ENCODE measurements around the gene CZIB.

CZIB gene

DNA sequence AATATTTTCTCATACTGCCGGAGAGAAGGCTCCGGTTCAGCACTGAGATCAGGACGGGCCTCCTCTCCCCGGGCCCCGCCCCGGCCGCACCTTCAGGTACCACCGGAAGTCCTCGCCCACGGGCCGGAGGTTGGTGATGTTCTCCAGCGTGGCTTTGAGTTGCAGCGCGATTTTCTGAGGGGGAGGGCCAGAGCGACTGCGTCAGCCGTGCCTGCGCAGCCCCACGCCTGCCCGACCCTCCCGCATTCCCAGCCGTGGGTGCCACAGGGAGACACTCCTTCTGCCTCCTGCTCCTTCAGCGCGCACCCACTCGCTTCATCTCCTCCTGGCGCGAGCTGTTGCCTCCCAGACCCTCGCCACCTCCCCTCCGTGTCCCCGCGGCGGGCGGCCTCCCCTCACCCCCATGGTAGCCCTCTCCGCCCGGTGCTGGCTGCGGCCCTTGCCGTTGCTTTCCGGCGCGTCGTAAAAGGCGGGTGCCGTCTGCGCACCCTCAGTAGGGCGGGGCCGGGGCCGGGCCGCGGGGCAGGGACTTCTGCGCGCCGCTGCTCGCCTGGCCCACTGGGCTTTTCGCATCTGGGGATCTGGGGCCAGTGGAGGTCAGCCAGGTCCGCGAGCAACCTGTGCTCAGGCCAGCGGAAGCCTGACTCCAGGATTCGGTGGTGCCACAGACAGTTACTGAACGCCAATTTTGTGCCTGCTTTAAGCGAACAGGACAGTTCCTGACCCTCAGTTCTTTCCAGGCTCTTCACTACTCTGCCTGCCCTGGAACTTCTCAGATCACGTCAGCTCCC is at the start of gene CZIB:
TSS of gene CZIB (minus strand) at position 464 of the 791 bp plus-strand sequence. CDS start at position 405, 59 bp downstream.
- Mint-ChIP-seq H3K9me3 (no peaks in the 10 kb centered on the region), H3K27ac (peak within 1 kb of the TSS; percentile 97), H3K4me3 (peak within 1 kb of the TSS; percentile 92), H3K36me3 (ENCODE audit: low read depth) (peaks cover 22% of the 10 kb centered on the region), H3K4me1 (ENCODE audit: low read depth) (peaks cover 30% of the 10 kb centered on the region), H3K27me3 (no peaks in the 10 kb centered on the region)
- intact Hi-C loops (cut with micrococcal nuclease), result loop anchor here (1.0 to 2.0 kb wide), 2 partner anchors 18 to 24 kb away; partner anchors contain the start of genes CPT2 and MAGOH

DNA sequence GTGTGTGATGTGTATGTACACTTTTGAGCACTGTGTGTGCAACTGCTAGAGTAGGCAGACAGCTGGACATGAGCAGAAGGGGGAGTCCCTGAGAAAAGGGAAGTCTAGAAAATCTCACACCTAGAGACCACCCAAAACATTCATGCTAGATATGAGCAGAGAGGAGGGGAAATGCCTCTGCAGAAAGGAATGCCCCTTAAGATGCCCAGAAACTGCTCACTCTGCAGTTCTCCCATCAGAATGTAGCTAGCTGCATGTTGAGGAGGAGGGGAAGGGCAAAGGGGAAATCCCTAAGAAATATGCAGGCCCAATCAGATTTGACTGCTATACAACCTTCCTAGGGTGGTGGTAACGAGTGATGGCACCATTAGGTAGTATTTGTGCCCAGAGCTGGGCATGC is 49.7 kb upstream of the CZIB start:
- no peak overlapping the region for H3K27ac Mint-ChIP-seq
- no peak overlapping the region for H3K4me3 Mint-ChIP-seq
- H3K36me3 Mint-ChIP-seq (ENCODE audit: low read depth), result peaks cover 99% of the 10 kb centered on the region
- H3K27me3 Mint-ChIP-seq, result no peaks in the 10 kb centered on the region
- peaks cover 8% of the 10 kb centered on the region for H3K4me1 Mint-ChIP-seq (ENCODE audit: low read depth)
- no peaks in the 10 kb centered on the region for H3K9me3 Mint-ChIP-seq
- intact Hi-C loops (cut with micrococcal nuclease), result no loop called here

DNA sequence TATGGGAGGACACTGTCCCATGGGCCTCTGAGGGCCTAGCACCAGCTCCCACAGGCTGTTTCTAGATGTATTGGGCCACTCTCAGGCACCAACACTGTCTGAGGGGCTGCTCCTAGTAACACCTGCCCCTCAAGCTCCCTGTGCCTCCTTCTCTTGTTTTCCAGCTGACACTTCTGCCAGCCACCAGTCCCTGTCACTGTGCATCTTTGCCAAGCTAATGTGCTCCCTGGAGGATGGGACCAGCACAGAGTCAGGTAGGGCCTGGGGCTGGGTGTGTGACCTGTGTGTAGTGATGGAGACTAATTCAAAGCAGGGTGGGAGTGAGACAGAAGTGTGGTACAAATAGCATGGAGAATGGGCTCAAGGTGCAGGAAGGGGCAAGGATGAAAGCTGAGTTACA is 47.3 kb upstream of the CZIB start:
- Mint-ChIP-seq H3K4me3 (no peak overlapping the region), H3K27me3 (no peaks in the 10 kb centered on the region), H3K4me1 (ENCODE audit: low read depth) (no peaks in the 10 kb centered on the region), H3K36me3 (ENCODE audit: low read depth) (peaks cover 99% of the 10 kb centered on the region), H3K9me3 (no peaks in the 10 kb centered on the region), H3K27ac (no peak overlapping the region)
- intact Hi-C loops (cut with micrococcal nuclease), result no loop called here

DNA sequence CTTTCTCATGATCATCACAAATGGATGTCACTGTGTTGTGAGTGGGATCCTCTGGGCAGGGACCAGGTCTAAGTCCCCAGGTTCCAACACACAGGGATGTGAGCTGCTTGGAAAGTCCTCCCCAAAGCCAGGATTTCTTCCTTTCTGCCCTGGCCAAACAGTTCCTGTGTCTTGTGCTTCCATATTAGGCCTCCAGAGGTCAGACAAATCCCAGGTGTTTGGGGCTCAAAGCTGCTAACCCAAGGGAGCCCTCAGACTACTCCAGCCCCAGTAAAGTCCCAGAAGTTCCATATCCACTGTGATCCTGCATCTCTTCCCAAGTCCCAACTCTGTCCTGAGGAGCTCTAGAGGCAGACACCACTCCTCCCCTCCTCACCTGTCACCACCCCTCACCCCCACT is 45.6 kb upstream of the CZIB start:
- H3K27ac Mint-ChIP-seq, result no peak overlapping the region
- H3K36me3 Mint-ChIP-seq (ENCODE audit: low read depth), result peaks cover 99% of the 10 kb centered on the region
- no peaks in the 10 kb centered on the region for H3K9me3 Mint-ChIP-seq
- H3K4me1 Mint-ChIP-seq (ENCODE audit: low read depth), result no peaks in the 10 kb centered on the region
- intact Hi-C loops (cut with micrococcal nuclease), result no loop called here
- H3K27me3 Mint-ChIP-seq, result no peaks in the 10 kb centered on the region
- no peak overlapping the region for H3K4me3 Mint-ChIP-seq

DNA sequence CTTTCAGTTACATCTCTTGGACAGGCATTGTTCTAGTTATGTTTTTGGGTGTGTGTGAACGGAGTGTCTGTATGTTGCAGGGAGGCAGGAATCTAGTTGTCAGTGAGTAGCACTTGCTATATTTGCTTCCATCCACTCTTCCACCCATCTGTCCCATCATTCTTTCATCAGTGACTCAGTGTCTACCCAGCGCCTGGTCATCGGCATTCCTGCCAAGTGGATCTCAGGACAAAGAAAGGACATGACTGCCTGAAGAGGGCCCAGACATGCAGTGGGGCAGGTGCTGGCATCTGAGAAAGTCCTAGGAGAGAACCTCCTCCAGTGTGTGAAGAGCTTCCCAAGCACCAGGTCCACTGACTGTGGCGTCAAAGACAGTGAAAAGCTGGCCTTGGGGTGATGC is 45.1 kb upstream of the CZIB start:
- no peaks in the 10 kb centered on the region for H3K9me3 Mint-ChIP-seq
- H3K27me3 Mint-ChIP-seq, result no peaks in the 10 kb centered on the region
- intact Hi-C loops (cut with micrococcal nuclease), result no loop called here
- peaks cover 99% of the 10 kb centered on the region for H3K36me3 Mint-ChIP-seq (ENCODE audit: low read depth)
- no peak overlapping the region for H3K4me3 Mint-ChIP-seq
- H3K4me1 Mint-ChIP-seq (ENCODE audit: low read depth), result no peaks in the 10 kb centered on the region
- no peak overlapping the region for H3K27ac Mint-ChIP-seq

DNA sequence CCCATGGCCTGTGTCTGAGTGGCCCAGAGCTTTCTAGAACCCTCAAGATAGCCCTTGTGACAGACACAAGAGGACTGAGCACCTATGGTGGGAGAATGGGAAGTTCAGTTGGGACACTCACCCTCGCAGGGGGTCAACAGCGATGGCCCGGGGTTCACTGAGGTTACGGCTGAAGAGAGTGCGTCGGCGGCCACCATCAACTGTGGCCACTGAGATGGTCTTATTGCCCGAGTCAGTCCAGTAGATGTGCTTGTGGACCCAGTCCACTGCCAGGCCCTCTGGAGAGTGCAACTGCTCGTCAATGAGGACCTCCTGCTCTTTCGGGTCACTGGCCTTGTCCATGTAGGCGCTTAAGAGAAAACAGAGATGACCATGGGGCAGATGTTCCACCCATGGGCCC is 43.6 kb upstream of the CZIB start:
- Mint-ChIP-seq H3K4me1 (ENCODE audit: low read depth) (no peaks in the 10 kb centered on the region), H3K36me3 (ENCODE audit: low read depth) (peaks cover 100% of the 10 kb centered on the region), H3K4me3 (no peak overlapping the region), H3K27ac (no peak overlapping the region), H3K9me3 (no peaks in the 10 kb centered on the region), H3K27me3 (no peaks in the 10 kb centered on the region)
- intact Hi-C loops (cut with micrococcal nuclease), result no loop called here

DNA sequence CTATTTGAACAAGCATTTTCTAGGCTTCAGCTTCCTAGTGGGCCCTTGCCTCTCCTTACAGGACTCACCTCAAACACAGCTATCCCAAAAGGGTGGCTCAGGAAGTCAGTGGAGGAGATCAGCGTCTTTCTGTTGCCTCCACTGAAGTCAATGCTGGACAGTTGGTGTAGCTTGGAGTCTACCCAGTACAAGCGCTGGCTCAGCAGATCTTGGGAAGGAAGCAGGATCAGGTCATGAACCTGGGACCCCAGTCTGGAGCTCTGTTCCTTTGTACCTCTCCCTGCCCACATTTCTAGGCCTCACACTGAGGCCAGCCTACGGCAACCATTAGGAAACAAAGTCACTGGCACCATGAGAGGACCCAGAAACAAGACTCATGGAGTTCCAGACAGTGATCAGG is 41.6 kb upstream of the CZIB start:
- no peaks in the 10 kb centered on the region for H3K4me1 Mint-ChIP-seq (ENCODE audit: low read depth)
- no peaks in the 10 kb centered on the region for H3K27me3 Mint-ChIP-seq
- peaks cover 99% of the 10 kb centered on the region for H3K36me3 Mint-ChIP-seq (ENCODE audit: low read depth)
- H3K4me3 Mint-ChIP-seq, result no peak overlapping the region
- intact Hi-C loops (cut with micrococcal nuclease), result no loop called here
- H3K9me3 Mint-ChIP-seq, result no peaks in the 10 kb centered on the region
- H3K27ac Mint-ChIP-seq, result no peak overlapping the region

DNA sequence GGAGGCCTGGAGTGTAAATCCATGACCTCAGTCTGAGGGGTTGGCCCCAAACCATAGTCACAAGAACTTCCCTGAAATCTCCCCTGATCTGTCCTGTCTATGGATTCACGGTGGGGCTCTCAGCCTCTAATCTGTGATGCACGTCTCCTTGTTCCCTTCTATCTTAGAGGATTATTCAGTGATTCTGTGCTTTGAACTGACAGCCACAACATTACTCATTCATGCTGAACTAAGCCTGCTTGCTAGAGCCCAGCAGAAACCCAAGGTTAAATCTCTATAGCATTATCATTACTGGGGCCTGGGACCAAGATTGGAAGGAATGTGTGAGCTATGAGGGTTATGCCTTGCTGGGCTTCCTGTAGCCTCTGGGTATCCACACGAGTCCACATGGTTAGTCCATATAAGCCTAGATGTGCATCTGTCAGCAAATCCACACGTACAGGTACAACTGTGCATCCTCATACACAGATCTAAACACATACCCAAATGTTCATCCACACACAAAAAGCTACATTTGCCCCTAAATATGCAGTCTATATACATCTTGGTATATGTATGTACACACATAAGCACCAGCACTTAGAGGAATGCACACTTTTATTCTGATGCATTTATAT is 40.3 kb upstream of the CZIB start:
- H3K36me3 Mint-ChIP-seq (ENCODE audit: low read depth), result peaks cover 96% of the 10 kb centered on the region
- intact Hi-C loops (cut with micrococcal nuclease), result no loop called here
- H3K9me3 Mint-ChIP-seq, result no peaks in the 10 kb centered on the region
- H3K27ac Mint-ChIP-seq, result no peak overlapping the region
- H3K27me3 Mint-ChIP-seq, result no peaks in the 10 kb centered on the region
- H3K4me1 Mint-ChIP-seq (ENCODE audit: low read depth), result no peaks in the 10 kb centered on the region
- H3K4me3 Mint-ChIP-seq, result no peak overlapping the region

DNA sequence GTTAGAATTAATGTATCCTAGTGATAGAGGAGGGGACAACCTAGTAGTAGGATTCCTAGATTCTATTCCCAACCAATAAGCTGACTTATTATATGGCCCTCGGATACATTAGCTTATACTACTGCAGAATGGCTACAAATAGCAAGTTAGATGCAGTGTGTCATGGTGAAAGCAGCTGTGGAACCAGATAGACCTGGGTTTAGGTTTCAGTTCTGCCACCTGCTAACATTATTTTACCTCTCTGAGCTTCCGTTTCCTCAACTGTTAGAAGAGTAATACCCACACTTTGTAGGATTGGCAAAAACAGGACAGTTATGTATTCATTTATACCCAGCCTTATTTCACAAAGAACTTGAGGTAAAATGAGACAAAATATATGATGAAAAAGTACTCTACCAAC is 39.5 kb upstream of the CZIB start:
- H3K27me3 Mint-ChIP-seq, result no peaks in the 10 kb centered on the region
- intact Hi-C loops (cut with micrococcal nuclease), result no loop called here
- H3K4me1 Mint-ChIP-seq (ENCODE audit: low read depth), result no peaks in the 10 kb centered on the region
- no peaks in the 10 kb centered on the region for H3K9me3 Mint-ChIP-seq
- no peak overlapping the region for H3K4me3 Mint-ChIP-seq
- peaks cover 91% of the 10 kb centered on the region for H3K36me3 Mint-ChIP-seq (ENCODE audit: low read depth)
- H3K27ac Mint-ChIP-seq, result no peak overlapping the region

DNA sequence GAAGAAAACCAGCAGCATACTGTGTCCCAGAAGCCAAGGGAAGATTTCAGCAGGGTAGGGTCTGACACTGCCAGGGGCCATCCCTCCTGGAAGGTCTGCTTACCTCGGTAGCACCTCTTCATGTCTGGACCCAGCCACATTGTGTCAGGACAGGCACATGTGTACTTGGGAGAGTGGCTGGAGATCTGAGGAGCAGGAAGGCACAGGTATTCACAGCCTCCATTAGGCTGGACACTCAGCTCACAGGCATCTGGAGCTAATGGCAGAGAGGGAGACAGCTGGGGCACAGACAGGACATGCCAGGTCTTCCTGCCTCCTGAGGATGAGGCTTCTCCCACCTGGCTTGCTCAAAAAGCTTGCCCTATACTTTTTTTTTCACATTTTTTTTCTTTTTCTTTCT is 37.8 kb upstream of the CZIB start:
- no peaks in the 10 kb centered on the region for H3K9me3 Mint-ChIP-seq

DNA sequence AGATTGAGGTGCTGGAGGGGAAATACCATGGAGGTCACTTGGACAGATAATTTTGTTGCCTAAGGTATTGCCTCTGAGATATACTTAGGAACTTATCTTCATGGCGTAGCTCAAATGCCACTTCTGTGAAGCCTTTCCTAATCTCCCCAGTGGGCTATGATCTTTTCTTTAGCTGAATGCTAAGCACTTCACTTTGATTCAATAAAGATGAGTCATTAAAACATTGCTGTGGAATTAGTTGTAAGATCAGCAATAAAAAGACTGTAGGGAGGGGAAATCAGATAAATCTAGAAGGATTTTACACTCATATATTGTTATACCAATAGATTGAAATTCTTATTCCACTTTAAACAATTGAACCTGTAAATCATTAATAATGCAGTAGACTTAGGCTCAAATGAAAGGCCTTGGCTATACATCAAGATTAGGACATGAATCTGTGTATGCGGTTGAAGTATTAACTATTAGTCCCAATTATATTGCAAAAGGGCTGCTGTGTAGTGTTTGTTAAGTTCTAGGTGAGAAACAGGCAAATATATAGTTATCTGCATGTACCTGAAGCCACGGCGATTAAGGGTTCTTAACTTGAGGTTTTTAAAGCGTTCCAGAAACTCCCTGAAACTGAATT is 37.1 kb upstream of the CZIB start:
- H3K27ac Mint-ChIP-seq, result no peak overlapping the region
- peaks cover 84% of the 10 kb centered on the region for H3K36me3 Mint-ChIP-seq (ENCODE audit: low read depth)
- no peak overlapping the region for H3K4me3 Mint-ChIP-seq
- intact Hi-C loops (cut with micrococcal nuclease), result no loop called here
- H3K4me1 Mint-ChIP-seq (ENCODE audit: low read depth), result no peaks in the 10 kb centered on the region
- H3K27me3 Mint-ChIP-seq, result no peaks in the 10 kb centered on the region
- H3K9me3 Mint-ChIP-seq, result no peaks in the 10 kb centered on the region

More for the DNA sequence above, 37.8 kb upstream of the CZIB start:
- H3K4me3 Mint-ChIP-seq, result no peak overlapping the region
- no peaks in the 10 kb centered on the region for H3K27me3 Mint-ChIP-seq
- intact Hi-C loops (cut with micrococcal nuclease), result no loop called here
- H3K36me3 Mint-ChIP-seq (ENCODE audit: low read depth), result peaks cover 90% of the 10 kb centered on the region
- H3K27ac Mint-ChIP-seq, result no peak overlapping the region
- H3K4me1 Mint-ChIP-seq (ENCODE audit: low read depth), result no peaks in the 10 kb centered on the region

DNA sequence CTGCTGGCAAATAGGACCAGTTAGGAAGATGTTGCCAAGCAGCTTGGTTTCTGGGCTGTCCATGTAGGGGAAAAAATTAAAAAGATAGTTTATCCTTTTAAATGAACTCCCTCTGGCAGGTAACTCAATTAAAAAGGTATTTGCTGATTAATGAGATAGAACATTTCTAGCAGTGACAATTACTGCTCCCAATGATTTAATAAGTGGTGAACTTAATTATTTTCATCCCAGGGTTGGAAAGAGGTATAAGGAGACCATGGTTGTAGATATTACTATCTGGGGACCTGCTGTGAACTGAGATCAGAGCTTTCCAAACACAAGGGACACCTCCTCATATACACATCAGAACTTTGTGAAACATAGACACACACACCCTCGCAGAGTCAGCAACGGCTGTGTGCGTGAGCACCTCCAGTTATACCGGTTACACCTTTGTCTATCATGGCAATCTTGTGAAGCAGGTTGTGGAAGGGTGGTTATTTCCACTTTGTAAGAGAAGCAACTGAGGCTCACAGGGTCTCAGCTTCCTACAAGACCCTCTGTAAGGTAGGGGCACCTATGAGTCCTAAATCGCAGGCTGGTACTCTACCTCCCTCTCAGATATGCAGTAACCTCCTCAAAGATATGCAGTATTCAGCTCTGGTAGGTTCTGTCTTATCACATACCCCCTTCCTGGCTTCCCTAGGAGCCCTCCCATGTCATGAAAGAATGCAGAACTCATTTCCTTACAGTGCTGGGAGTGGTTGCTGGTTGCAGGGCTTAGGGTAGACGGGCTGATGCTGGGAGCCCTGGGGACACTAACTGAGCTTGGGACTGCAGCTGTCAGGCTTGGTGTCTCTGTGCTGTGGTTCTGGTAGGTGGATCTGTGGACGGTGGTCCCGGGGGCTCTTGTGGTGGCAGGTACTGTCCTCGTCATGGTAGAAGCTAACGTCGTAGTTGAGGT is 36.3 kb upstream of the CZIB start:
- no peaks in the 10 kb centered on the region for H3K9me3 Mint-ChIP-seq
- H3K4me1 Mint-ChIP-seq (ENCODE audit: low read depth), result no peaks in the 10 kb centered on the region
- no peaks in the 10 kb centered on the region for H3K27me3 Mint-ChIP-seq
- no peak overlapping the region for H3K27ac Mint-ChIP-seq
- peaks cover 76% of the 10 kb centered on the region for H3K36me3 Mint-ChIP-seq (ENCODE audit: low read depth)
- no peak overlapping the region for H3K4me3 Mint-ChIP-seq
- intact Hi-C loops (cut with micrococcal nuclease), result no loop called here

DNA sequence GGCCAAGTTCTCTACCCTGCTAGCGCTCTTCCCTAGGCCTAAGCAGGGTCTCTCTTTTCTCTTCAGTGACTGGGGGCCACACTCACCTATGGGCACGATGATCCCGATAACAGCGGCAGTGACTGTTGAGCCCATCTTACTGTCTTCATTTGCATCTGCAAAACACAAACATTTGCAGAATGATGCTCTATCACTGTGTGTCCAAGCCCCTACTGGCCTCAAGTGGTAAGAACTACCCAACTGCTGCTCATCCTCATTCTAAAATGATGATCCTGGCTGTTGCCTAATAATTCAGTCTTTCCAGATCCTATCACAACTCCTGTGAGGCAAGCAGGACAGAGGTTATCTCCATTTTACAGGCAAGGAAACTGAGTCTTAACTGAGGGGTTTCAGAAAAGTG is 34.6 kb upstream of the CZIB start:
- no peak overlapping the region for H3K4me3 Mint-ChIP-seq
- no peaks in the 10 kb centered on the region for H3K27me3 Mint-ChIP-seq
- H3K9me3 Mint-ChIP-seq, result no peaks in the 10 kb centered on the region
- intact Hi-C loops (cut with micrococcal nuclease), result no loop called here
- H3K27ac Mint-ChIP-seq, result no peak overlapping the region
- peaks cover 76% of the 10 kb centered on the region for H3K36me3 Mint-ChIP-seq (ENCODE audit: low read depth)
- no peaks in the 10 kb centered on the region for H3K4me1 Mint-ChIP-seq (ENCODE audit: low read depth)
